Measurements from ENCODE around the gene CDH11.

Gene CDH11

GRCh38 chr16:64925166-64925565 is 196.7 kb downstream of the CDH11 start:
- DNase-seq (ENCODE audit: low read depth in 1 of 2, low spot score in 1 of 2), result no peak
- Histone ChIP-seq H3K27ac (replicated peaks) (no peak overlapping the region), H3K4me3 (replicated peaks; ENCODE audit: insufficient read depth, low read length) (no peak overlapping the region), H3K27me3 (ENCODE audit: insufficient read depth, poor library complexity, severe bottlenecking) (no peaks in the 10 kb centered on the region)
- TF ChIP-seq SPI1 (IDR thresholded peaks at IDR 0.05; ENCODE audit: borderline replicate concordance, low read depth), result no peak
- TF ChIP-seq, protein P1, sequence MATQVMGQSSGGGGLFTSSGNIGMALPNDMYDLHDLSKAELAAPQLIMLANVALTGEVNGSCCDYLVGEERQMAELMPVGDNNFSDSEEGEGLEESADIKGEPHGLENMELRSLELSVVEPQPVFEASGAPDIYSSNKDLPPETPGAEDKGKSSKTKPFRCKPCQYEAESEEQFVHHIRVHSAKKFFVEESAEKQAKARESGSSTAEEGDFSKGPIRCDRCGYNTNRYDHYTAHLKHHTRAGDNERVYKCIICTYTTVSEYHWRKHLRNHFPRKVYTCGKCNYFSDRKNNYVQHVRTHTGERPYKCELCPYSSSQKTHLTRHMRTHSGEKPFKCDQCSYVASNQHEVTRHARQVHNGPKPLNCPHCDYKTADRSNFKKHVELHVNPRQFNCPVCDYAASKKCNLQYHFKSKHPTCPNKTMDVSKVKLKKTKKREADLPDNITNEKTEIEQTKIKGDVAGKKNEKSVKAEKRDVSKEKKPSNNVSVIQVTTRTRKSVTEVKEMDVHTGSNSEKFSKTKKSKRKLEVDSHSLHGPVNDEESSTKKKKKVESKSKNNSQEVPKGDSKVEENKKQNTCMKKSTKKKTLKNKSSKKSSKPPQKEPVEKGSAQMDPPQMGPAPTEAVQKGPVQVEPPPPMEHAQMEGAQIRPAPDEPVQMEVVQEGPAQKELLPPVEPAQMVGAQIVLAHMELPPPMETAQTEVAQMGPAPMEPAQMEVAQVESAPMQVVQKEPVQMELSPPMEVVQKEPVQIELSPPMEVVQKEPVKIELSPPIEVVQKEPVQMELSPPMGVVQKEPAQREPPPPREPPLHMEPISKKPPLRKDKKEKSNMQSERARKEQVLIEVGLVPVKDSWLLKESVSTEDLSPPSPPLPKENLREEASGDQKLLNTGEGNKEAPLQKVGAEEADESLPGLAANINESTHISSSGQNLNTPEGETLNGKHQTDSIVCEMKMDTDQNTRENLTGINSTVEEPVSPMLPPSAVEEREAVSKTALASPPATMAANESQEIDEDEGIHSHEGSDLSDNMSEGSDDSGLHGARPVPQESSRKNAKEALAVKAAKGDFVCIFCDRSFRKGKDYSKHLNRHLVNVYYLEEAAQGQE (IDR thresholded peaks at IDR 0.05; ENCODE audit: insufficient replicate concordance, low read depth), result no peak

DNA sequence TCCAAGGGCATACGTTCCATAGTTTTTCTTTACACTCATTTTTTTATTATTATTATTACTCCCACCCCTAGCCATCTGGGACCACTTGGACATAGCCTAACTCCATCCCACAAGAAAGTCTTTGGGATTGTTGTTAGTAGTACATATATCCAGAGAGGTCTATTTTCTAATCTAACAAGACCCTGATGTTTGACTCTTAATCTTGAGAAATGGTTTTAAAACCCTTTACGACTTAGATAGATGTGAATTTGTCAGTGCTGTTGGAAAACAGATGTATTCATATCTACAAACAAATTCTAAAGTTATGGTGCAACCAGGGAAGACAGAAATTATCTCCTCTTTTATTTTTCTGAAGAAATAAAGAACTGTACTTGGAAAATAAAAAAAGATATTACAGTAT is 197.8 kb downstream of the CDH11 start:
- TF ChIP-seq, protein P1 (IDR thresholded peaks at IDR 0.05; ENCODE audit: insufficient replicate concordance, low read depth), result no peak
- no peak for TF ChIP-seq SPI1 (IDR thresholded peaks at IDR 0.05; ENCODE audit: borderline replicate concordance, low read depth)
- no peak for TF ChIP-seq POLR2AphosphoS5 (IDR thresholded peaks at IDR 0.05; ENCODE audit: low read depth)
- TF ChIP-seq GABPA (IDR thresholded peaks at IDR 0.05; ENCODE audit: low read depth), result no peak
- TF ChIP-seq, protein P2, sequence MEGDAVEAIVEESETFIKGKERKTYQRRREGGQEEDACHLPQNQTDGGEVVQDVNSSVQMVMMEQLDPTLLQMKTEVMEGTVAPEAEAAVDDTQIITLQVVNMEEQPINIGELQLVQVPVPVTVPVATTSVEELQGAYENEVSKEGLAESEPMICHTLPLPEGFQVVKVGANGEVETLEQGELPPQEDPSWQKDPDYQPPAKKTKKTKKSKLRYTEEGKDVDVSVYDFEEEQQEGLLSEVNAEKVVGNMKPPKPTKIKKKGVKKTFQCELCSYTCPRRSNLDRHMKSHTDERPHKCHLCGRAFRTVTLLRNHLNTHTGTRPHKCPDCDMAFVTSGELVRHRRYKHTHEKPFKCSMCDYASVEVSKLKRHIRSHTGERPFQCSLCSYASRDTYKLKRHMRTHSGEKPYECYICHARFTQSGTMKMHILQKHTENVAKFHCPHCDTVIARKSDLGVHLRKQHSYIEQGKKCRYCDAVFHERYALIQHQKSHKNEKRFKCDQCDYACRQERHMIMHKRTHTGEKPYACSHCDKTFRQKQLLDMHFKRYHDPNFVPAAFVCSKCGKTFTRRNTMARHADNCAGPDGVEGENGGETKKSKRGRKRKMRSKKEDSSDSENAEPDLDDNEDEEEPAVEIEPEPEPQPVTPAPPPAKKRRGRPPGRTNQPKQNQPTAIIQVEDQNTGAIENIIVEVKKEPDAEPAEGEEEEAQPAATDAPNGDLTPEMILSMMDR (IDR thresholded peaks at IDR 0.05; ENCODE audit: insufficient read depth, low read length), result no peak
- no peak for DNase-seq (ENCODE audit: low read depth in 1 of 2, low spot score in 1 of 2)
- Histone ChIP-seq H3K27ac (replicated peaks) (no peak overlapping the region), H3K27me3 (ENCODE audit: insufficient read depth, poor library complexity, severe bottlenecking) (no peaks in the 10 kb centered on the region), H3K4me3 (replicated peaks; ENCODE audit: insufficient read depth, low read length) (no peak overlapping the region)

- H3K27ac ChIP-seq (replicated peaks), result no peak overlapping the region
- TF ChIP-seq SPI1 (IDR thresholded peaks at IDR 0.05; ENCODE audit: borderline replicate concordance, low read depth), result no peak
- no peak for TF ChIP-seq GABPA (IDR thresholded peaks at IDR 0.05; ENCODE audit: low read depth)
- TF ChIP-seq, protein P2 (IDR thresholded peaks at IDR 0.05; ENCODE audit: insufficient read depth, low read length), result no peak
- TF ChIP-seq POLR2AphosphoS5 (IDR thresholded peaks at IDR 0.05; ENCODE audit: low read depth), result no peak
- TF ChIP-seq, protein P1 (IDR thresholded peaks at IDR 0.05; ENCODE audit: insufficient replicate concordance, low read depth), result no peak
- DNase-seq (ENCODE audit: low read depth in 1 of 2, low spot score in 1 of 2), result no peak
- H3K27me3 ChIP-seq (ENCODE audit: insufficient read depth, poor library complexity, severe bottlenecking), result no peaks in the 10 kb centered on the region
- H3K4me3 ChIP-seq (replicated peaks; ENCODE audit: insufficient read depth, low read length), result no peak overlapping the region
Measured at GRCh38 chr16:64919929-64920607, 201.8 kb downstream of the CDH11 start.
